ENCODE measurements around the gene PCDHGA6. TPM values are rescaled to one million over a fixed set of nuclear protein-coding genes. Genes with fewer than 3 reads are reported as not detected.
"Not testable (repeated sequence)": the region's sequence is repeated elsewhere in the genome, so short reads cannot be mapped to it uniquely, and the experiment has no call there.

PCDHGA6 gene
- total RNA-seq, 1 experiment from 2014 or later: 0.46 TPM

- DNase-seq (ENCODE audit: low read depth): no peak
Observed at GRCh38 chr5:141392429-141393198, 18.9 kb downstream of the PCDHGA6 start, which contains the start of gene PCDHGA8. Gene PCDHGA8, plus strand, starts transcription at chr5:141392633. Its CDS starts 181 bp downstream, at chr5:141392814.

- no peak for DNase-seq (ENCODE audit: low read depth)
Observed at GRCh38 chr5:141393267-141393666, 19.6 kb downstream of the PCDHGA6 start.

DNA sequence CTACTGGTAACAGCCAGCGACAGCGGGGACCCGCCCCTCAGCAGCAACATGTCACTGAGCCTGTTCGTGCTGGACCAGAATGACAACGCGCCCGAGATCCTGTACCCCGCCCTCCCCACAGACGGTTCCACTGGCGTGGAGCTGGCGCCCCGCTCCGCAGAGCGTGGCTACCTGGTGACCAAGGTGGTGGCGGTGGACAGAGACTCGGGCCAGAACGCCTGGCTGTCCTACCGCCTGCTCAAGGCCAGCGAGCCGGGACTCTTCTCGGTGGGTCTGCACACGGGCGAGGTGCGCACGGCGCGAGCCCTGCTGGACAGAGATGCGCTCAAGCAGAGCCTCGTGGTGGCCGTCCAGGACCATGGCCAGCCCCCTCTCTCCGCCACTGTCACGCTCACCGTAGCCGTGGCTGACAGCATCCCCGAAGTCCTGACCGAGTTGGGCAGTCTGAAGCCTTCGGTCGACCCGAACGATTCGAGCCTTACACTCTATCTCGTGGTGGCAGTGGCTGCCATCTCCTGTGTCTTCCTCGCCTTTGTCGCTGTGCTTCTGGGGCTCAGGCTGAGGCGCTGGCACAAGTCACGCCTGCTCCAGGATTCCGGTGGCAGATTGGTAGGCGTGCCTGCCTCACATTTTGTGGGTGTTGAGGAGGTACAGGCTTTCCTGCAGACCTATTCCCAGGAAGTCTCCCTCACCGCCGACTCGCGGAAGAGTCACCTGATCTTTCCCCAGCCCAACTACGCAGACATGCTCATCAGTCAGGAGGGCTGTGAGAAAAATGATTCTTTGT, 20.9 kb downstream of the PCDHGA6 start:
- not testable (repeated sequence) for DNase-seq (ENCODE audit: low read depth)

DNA sequence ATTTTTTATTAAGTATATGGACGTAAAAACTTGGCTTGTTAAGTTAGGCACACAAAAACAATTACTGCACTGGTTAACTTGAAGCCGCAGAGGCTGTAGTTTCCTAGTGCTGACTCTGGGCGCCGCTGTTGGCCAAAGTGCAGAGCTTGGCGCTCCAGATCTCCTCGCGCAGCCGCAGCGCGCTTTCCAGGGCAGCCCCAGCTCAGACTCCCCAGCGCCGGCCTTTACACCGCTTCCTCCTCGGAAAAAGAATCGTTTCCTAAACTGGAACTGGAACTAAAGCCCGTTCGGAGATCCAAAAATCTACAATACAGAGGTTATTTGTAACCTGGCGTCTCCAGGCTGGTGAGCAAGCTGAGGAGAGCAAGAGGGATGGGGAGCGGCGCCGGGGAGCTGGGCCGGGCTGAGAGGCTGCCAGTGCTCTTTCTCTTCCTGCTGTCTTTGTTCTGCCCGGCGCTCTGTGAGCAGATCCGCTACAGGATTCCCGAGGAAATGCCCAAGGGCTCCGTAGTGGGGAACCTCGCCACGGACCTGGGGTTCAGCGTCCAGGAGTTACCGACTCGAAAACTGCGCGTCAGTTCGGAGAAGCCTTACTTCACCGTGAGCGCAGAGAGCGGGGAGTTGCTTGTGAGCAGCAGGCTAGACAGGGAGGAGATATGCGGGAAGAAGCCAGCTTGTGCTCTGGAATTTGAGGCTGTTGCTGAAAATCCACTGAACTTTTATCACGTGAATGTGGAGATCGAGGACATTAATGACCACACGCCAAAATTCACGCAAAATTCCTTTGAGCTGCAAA, 24.3 kb downstream of the PCDHGA6 start, which contains the start of gene PCDHGB5:
PCDHGB5 (plus strand) TSS at position 192 of the 796 bp plus-strand sequence; CDS start at position 373, 181 bp downstream.
- DNase-seq (ENCODE audit: low read depth): not testable (repeated sequence)

GRCh38 chr5:141398608-141399007, 24.9 kb downstream of the PCDHGA6 start:
- no peak for DNase-seq (ENCODE audit: low read depth)

- no peak for DNase-seq (ENCODE audit: low read depth)
Observed at GRCh38 chr5:141399555-141400258, 26.0 kb downstream of the PCDHGA6 start.

DNA sequence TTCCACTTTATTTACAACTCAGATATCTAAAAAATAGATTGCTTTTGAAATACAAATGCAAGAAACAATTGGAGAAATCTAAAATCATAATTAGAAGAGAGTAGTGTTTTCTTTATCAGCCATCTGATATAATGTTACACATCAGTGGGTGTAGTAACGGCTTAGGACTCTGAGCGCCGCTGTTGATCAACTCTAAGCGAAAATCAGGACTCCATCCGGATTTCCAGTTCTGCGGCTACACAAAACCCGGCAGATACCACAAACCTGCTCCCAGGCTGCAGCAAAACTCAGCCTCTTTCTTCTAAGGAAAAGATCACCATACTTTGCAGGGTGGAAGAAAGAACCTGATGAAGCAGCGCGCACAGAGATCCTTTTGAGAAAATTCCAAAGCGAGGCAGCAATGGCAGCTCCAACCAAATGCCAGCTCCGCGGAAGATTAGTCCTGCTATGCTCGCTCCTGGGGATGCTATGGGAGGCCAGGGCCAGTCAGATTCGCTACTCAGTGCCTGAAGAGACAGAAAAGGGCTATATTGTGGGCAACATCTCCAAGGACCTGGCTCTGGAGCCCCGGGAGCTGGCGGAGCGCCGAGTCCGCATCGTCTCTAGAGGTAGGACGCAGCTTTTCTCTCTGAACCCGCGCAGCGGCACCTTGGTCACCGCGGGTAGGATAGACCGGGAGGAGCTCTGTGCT, 29.0 kb downstream of the PCDHGA6 start, which contains the start of gene PCDHGA9:
PCDHGA9 (plus strand) TSS at position 226 of the 691 bp plus-strand sequence; CDS start at position 401, 175 bp downstream.
- no peak for DNase-seq (ENCODE audit: low read depth)

- DNase-seq (ENCODE audit: low read depth): no peak
Observed at GRCh38 chr5:141403387-141403786, 29.7 kb downstream of the PCDHGA6 start.

GRCh38 chr5:141407790-141408505, 34.3 kb downstream of the PCDHGA6 start, which contains the start of gene PCDHGB6:
Gene PCDHGB6, plus strand, starts transcription at chr5:141408021. Its CDS starts 182 bp downstream, at chr5:141408203.
- peak; percentile 67 for DNase-seq (ENCODE audit: low read depth)

- no peak for DNase-seq (ENCODE audit: low read depth)
Observed at GRCh38 chr5:141409598-141410306, 36.1 kb downstream of the PCDHGA6 start.

- DNase-seq (ENCODE audit: low read depth): no peak
Observed at GRCh38 chr5:141411575-141411974, 37.9 kb downstream of the PCDHGA6 start.

- DNase-seq (ENCODE audit: low read depth): peak; percentile 30
Observed at GRCh38 chr5:141412854-141413539, 39.3 kb downstream of the PCDHGA6 start, which contains the start of gene PCDHGA10. Gene PCDHGA10, plus strand, starts transcription at chr5:141412987. Its CDS starts 189 bp downstream, at chr5:141413176.

GRCh38 chr5:141413540-141414069, 39.9 kb downstream of the PCDHGA6 start:
- no peak for DNase-seq (ENCODE audit: low read depth)

DNA sequence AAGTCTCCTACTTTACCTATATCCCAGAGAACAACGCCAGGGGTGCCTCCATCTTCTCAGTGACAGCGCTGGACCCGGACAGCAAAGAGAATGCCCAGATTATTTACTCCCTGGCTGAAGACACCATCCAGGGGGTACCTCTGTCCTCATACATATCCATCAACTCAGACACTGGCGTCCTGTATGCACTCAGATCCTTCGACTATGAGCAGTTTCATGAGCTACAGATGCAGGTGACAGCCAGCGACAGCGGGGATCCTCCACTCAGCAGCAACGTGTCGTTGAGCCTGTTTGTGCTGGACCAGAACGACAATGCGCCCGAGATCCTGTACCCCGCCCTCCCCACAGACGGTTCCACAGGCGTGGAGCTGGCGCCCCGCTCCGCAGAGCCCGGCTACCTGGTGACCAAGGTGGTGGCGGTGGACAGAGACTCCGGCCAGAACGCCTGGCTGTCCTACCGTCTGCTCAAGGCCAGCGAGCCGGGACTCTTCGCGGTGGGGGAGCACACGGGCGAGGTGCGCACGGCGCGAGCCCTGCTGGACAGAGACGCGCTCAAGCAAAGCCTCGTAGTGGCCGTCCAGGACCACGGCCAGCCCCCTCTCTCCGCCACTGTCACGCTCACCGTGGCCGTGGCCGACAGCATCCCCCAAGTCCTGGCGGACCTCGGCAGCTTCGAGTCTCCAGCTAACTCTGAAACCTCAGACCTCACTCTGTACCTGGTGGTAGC, 41.0 kb downstream of the PCDHGA6 start:
- not testable (repeated sequence) for DNase-seq (ENCODE audit: low read depth)

GRCh38 chr5:141415275-141415618, 41.6 kb downstream of the PCDHGA6 start:
- DNase-seq (ENCODE audit: low read depth): not testable (repeated sequence)

- DNase-seq (ENCODE audit: low read depth): peak; percentile 49
Observed at GRCh38 chr5:141417494-141418172, 43.9 kb downstream of the PCDHGA6 start, which contains the start of gene PCDHGB7. Gene PCDHGB7, plus strand, starts transcription at chr5:141417677. Its CDS starts 183 bp downstream, at chr5:141417860.

Data from Daoy (cell line).